NCI-H146 treated with DMSO at 0.1 percent for 48 hours (cell line): ENCODE measurements around the gene ARID3B.
"Not testable (repeated sequence)": the region's sequence is repeated elsewhere in the genome, so short reads cannot be mapped to it uniquely, and the experiment has no call there.

Source experiments
- DNase-seq: peaks from one replicate; lab custom pipeline; 2025; ENCODE audit not compliant: unreplicated experiment; lab: John Stamatoyannopoulos, UW

ARID3B gene

DNA sequence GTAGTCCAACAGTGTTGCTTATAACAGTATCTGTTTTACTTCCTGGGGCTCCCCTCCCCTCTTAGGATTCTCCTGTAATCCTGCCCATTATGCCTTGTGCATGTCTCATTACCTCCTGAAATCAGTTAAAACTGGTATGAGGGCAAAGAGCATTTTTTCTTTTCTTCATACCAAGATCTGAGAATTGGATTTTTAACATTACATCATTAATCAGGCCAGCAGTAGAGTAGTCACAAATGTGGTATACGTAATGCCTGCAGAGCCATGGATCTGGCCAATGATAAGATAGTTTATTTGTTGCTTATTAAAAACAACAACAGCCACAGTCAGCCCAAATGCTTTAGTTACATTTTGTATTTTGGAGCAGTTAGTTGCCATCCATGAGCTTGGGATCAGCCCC, 23.2 kb downstream of the ARID3B start:
- no peak for DNase-seq

DNA sequence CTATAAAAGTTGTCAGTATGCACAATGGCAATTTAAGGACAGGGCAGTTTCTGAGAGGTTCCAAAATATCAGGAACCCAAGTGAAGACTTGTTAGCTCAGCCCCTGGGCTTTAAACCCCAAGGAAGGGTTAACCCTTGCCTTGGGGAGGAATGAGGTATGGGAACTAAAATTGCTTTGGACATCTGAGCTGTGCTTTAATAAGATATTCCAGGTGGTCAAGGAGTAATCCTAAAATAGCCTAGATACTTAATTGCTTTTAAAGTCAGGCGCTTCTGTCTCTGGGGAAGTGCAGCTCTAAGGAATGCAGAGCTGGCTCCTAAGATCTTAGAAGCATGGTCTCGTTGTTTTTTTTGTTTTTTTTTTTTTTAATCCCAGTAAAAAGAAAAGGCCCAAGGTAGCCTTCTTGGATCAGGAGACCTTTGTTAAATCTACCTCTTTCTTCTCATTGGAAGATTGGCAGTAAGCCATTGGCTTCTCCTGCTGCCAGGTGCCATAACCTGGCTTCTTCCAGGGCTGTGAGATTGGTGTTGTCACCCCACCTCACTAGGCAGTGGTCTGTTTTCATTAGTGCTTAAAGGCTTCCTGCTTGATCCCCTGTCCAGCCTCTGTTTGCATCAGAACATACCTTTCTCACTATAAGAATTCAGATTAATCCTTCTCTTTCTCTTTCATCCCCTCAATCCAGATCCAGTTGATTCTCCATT, 24.5 kb downstream of the ARID3B start:
- DNase-seq, result no peak

DNA sequence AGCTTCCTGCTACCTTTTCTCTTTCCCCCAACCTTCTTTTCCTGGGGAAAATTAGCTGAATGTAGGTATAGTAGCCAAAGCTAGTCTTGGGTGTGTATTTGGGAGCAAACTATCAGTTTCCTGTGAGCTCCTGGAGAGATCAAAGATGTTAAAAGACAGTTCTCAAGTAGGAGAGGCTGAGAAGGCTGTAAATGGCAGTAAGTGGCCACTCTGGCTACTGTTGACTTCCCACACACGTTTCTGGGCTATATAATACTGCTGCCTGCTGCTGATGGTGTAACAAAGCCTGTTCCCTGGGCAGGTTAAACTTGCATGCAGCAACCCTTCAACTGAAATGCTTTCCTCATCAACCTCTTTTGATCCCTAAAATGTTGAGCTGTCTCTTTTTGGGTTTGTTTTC, 27.6 kb downstream of the ARID3B start:
- DNase-seq, result no peak

DNA sequence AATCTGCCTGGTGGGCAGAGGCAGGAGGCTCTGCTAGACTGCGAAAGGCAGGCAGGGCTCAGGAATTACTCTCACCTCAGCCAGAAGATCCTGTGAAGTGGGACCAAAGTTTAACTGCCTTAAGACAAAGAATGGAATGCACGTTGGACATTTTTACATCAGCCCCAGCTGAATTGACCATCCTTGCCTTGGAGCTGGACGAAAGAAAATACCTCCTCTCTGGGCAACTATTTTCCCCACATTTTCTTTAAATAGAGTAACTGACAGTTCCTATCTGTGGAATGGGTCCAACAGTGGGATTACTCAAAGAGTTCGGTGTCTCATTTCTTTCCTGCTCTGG, 28.7 kb downstream of the ARID3B start:
- DNase-seq, result no peak

DNA sequence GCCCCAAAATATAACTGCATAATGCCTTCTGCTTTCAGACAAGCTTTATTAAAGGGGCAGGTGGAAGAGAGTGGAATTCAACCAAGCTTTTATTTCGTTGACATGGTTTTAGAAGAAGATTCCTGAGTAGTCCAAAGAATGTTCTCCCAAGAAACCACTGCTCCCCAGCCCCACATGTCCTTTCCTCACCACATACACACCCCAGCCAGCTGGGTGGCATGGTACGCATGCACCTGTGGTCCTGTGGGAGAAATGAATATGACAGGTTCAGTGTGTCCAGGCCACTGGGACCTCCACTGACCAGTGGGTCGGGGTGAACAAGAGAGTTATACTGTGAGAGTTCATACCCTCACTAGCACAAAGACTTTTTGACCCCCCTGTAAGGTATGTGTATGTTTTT, 30.2 kb downstream of the ARID3B start:
- DNase-seq, result no peak

DNA sequence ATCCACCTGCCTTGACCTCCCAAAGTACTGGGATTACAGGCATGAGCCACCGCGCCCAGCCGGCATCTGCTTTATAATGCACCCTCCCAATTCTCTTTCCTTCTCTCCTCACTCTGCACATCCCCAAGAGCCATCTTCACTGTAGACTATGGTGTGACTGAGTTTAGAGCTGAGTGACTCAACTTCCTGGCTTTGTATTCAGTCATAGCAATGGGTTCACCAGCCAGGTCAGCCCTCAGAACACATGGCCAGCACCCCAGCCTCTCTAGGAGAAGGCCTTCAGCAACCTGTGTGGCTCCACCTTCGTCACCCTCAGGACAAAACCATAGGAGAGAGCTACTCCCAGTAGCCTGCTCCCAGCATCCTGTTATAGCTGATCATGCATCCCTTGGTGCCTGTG, 33.0 kb downstream of the ARID3B start:
- DNase-seq, result no peak

DNA sequence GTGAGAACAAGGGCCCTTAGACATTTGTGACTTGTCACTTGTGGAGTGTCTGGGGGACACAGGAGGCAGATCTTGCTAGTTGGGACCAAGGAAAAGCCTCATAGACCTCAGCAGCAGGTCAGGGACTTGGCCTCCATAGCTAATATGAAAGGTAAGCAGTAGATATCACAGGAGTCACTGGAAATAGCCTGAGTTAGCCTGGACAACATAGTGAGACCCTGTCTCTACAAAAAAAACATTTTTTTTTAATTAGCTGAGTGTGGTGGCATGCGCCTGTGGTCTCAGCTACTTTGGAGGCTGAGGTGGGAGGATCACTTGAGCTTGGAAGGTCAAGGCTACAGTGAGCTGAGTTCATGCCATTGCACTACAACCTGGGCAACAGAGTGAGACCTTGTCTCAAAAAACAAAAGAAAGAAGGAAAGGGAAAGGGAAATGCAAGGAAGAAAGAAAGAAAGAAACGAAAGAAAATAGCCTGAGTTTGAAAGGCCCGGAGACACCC, 37.5 kb downstream of the ARID3B start:
- no peak for DNase-seq

DNA sequence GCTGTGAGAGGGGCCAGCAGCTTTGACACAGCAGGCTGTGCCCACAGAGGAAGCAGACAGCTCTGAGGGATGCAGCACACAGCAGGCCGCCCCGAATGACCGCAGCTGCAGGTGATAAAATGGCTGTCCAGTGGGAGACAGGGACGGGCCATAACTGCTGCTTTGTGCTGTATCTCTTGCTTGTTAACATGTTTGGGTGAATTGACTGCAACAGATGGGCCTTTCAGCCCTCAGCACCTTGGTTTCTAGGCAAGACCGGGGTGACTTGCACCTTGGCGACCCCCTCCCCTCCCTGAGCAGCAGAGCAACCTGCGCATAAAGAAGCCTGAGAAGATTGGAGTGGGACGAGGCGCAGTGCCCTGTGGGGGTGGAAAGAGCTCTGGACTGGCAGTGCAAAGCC, 38.0 kb downstream of the ARID3B start:
- DNase-seq, result no peak

DNA sequence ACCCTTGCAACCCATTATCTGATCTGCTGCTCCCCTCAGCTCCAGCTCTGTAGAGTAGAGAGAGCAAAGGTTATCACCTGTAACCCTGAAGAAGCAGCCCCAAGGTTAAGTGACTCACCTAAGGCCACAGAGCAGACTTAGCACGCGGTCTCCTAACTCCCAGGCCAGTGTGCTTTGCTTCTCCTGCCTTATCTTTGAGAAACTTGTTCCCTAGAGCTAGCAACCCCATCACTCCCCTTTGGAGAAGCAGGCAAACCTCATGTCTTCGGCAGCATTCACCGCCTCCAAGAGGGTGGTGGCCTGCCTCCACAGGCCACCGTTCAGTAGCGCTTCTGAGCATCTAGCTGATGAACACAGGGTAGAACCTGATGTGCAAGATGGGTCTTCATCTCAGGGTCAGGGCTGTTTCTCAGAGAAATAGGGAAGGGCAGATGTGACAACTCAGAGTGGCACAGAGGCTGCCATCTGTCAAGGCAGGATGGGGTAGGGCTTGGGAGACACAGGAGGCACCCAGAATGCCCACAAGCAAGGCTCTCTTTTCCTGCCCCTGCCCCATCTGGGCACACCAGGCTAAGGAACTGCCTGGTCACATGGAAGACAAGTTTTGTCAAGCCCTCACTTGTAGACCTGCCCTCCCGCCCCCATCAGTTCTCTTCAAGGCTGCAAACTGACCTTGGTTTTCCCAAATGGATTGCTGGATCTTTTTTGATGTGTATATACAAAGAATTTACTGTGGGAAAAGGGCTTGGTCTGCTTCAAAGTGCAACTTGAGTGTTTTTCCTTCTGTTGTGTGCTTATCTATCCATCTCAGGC, 39.7 kb downstream of the ARID3B start:
- no peak for DNase-seq

DNA sequence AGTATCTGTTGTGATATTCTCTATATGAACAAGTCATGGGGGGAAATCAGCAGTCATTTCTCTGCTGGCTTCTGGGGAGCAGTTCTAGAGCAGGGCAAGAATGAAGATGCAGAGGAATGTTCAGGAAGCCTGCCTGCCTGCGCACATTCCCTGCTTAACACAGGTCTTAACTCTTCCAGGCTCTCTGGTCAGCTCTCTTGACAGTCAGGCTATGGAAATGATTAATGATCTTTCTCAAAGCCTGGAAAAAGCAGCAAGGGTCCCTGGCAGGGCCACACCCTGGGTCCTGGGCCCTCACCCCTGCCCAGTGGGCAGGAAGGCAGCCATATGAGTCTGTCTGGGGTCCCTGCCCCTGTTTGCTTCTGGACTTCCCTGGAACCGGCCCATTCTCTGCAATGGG, 43.2 kb downstream of the ARID3B start:
- DNase-seq, result no peak

DNA sequence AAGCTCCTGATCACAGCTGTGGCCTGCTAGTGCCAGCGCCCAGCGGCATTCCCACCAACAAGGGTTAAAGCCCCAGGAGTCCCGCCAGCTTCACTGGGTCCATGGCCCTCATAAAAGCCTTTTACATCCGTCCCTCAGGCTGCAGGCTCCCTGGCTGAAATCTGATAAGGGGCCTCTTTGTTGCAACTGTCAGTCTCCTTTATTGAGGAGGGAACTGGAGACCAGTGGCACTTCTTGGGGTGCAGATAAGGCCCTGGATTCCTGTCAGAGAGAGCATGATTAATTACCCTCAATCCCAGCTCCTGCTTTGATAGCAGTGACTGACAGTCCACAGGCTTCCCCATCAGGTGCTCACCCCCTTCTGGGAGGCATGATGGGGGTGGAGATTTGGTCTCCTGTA, 43.8 kb downstream of the ARID3B start:
- peak; percentile 58 for DNase-seq

DNA sequence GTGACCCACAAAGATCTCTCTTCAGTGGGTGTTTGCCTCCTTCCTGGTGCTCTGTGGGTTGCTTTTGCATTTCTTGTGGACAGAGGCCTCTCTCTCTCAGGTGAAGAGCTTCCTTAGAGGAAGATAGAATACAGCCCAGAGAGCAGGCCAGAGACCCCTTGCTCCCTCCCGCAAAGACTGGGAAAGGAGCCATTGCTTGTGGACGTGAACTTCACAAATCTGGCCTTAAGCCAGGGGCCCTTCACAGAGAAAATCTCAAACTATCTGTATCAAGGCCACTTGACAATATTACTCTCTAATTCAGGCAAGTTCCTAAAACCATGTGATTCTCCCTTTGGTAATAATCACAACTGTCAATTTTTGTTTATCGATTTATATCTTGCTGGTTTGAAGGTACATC, 44.2 kb downstream of the ARID3B start:
- DNase-seq, result no peak

DNA sequence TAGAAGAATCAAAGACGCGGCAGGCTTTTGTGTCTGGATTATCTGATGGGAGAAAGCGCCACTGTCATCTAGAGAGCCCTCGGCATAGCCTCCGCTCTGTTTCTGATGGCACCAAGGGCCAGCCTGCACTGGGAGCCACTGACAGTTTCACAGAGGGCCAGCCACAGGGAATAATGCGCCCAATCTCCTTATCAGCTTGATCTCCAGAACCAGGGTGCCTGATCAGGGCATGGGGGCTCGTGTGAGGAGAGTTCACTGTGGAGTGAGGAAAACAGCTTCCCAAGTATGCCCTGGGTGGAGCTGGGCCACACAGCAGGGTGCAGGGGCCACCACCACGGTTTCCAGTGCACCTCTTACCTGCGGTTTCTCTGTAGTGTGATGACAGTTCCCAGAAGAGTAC, 44.8 kb downstream of the ARID3B start:
- DNase-seq, result no peak

DNA sequence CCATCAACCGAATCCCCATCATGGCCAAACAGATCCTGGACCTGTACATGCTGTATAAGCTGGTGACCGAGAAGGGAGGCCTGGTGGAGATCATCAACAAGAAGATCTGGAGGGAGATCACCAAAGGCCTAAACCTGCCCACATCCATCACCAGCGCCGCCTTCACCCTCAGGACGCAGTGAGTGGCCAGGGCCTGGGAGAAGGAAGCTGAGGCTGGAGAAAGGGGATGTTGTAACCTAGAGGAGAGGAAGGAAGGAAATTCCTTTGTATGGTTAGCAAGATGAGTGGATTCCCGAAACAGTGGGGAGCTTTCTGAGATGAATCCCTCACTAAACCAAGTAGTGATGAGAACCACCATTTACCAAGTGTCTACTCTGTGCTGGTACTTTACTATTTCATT, 48.8 kb downstream of the ARID3B start:
- no peak for DNase-seq

DNA sequence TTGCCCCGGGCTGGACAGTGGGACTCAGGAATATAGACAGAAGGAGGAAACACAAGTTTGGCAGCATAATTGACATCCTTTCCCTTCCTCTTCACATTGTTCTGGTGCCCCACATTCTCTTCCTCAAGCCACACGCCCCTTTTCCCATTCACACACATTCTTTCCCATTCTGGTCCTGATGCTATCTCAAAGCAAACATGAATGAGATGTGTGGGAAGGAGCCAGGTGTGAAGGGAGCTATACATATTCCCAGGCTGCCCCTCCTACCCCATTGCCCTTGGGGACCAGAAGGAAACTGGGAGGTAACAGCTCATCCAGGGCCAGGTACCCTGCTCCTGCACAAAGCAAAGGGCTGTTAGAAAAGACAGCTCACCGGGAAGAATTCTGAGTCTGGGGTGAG, 51.2 kb downstream of the ARID3B start:
- DNase-seq, result no peak

DNA sequence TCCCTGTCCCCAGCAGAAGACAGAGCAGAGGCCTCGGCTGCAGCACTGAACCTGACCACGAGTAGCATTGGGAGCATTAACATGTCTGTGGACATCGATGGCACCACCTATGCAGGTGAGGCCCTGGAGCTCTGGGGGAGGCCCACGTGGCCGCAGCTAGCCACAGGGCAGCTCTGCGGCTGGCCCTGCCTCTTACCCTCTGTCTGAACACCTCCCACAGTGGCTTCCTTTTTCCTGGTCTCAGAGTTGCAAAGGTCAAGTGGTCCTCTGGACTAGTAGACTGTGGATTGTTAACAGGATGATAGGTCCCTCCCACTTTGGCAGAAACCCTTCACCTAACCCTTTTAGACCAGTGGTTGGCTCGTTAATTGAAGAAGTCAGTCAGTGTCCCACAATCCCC, 52.1 kb downstream of the ARID3B start:
- no peak for DNase-seq

DNA sequence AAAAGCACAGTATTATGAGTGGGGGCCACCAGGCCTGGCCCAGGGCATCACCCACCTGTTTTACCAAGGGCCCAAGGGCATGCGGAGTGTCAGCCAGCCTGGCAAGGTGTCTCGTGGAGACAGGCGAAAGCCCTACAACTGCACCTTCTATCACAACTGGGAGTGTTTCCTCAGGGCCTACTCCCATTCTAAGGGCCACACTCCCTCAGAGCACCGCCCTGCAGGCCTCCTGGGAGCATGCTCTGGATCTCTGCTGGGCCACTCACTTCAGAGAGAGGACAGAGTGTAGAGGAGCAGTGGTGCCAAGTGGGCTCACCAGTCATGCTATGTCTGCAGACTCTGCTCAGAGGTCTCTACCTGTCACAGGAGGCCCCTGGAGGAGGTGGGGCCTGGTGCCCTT, 53.4 kb downstream of the ARID3B start:
- DNase-seq, result no peak

DNA sequence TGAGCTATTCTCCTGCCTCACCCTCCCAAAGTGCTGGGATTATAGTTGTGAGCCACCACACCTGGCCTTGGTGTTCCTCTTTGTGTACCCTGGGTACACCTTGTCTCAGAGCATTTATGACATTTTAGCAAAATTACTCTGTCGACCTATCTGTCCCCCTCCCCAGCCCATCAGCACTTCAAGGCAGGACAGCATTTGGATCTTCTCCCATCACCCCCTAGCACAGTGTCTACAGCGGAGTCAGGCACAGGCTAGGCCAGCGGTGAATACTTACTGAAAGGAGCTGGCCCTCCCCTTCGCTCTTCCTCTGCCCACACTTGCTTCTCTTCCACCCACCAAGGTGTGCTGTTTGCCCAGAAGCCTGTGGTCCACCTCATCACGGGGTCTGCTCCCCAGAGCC, 54.3 kb downstream of the ARID3B start:
- no peak for DNase-seq

DNA sequence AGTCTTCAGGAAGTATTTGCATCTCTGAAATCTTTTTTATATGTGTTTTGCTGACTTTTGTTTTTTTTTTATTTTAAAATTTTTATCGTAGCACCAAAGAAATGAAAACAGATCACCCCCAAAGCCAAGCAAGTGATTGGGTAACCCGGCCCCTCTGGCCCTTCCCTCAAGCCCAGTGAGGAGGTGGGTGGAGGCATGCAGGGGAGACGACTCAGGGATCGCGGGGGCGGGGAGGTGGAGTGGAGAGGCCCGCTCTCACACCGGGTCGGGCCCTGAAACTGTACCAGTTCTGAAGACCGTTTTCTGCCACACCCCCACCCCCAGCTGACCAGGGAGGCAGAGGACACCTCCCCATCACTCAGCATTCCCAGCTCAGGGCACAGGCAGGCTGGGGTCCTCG, 55.7 kb downstream of the ARID3B start:
- DNase-seq, result not testable (repeated sequence)

DNA sequence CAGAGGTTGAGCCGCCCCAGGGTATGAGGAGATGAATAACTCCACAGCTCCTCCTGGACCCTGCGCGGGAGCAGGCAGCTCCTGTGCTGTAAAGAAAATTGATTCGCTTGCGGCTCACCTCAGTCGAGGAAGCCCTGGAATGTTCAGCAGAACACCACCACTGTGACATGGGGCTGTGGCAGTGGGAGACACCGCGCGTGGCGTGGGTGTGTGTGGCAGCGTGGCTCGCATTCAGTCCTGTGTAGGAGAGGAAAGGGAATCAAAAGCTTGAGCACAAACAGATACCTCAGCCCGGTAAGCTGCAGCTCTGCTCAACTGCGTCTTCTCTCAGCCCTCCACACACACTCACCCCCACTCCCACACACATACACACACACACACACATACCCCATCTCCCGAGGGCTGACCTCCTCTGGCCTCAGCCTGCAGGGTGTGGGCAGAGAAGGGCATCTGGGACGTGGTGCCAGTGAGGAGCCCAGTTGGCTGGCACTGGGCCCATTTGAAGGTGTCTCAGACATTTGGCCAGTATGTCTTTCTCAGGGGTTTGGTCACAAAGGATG, 56.2 kb downstream of the ARID3B start:
- DNase-seq, result not testable (repeated sequence)

DNA sequence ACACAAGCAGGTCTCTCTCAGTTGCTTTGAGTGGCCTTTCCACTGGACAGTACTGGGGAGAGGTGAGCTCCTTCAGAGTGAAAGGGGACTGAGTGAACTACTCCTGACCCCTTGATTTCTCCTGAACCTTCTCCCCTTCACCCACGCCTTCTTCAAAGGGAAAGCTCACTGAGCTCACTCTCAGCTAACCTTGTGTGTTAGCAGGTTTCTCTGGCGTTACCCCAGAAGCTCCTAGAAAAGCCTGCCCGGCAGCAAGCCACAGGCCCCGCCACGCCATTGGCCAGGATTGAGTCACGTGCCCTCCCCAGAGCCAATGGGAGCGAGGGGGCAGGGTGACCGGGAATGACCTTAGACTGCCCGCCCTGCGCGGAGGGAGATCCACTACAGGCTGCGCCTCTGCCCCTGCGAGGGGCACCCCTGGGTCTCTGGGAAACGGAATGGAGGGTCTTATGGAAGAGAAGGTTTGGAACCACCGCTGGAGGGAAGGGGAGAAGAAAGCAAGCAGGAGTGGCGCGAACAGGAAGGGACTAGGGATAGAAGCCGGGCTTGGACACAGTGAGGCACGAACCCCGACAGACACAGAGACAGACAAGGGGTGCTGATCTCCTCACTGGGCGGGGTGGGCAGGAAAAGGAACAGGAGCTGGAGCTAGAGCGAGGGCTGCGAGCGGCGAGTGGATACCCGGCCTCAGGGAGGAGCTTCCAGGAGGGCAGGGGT, 57.3 kb downstream of the ARID3B start:
- DNase-seq, result no peak

DNA sequence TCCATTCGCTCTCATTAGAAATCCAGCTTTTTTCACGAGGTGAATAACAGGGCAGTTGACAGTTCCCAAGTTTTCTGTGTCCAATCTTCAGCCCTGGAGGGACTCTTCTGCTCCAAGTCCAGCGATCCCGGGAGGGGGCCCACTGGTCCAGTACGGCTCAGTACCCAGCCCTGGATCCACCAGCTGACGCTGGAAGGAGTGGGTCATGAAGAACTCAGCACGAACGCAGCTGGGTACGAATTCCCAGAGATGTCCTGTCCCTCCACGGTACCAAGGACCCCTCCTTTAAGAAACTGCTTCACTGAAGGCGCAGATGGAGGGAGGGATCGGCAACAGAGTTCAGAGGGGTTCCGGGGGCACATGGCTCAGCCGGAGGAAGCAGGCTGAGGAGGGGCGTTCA, 58.1 kb downstream of the ARID3B start:
- no peak for DNase-seq
